HL-60 (cell line): ENCODE results near the gene DNAJB8.

ENCODE experiments used
- GABPA ChIP-seq: IDR thresholded peaks from 2 replicates; pipeline ENCODE4 v1.6.1; 2012; ENCODE audit warnings: low read depth
- POLR2AphosphoS5 ChIP-seq: IDR thresholded peaks from 2 replicates; pipeline ENCODE4 v1.6.1; 2012; ENCODE audit warnings: low read depth
- TF ChIP-seq, protein P1 (sequence below): IDR thresholded peaks from one replicate; pipeline ENCODE4 v1.5.1; 2011; ENCODE audit warnings: low read length, control low read depth, inconsistent platforms; ENCODE audit not compliant: insufficient read depth
- TF ChIP-seq, protein P2 (sequence below): IDR thresholded peaks from 2 replicates; pipeline ENCODE4 v1.6.1; 2012; ENCODE audit warnings: low read depth; ENCODE audit not compliant: insufficient replicate concordance

DNA sequence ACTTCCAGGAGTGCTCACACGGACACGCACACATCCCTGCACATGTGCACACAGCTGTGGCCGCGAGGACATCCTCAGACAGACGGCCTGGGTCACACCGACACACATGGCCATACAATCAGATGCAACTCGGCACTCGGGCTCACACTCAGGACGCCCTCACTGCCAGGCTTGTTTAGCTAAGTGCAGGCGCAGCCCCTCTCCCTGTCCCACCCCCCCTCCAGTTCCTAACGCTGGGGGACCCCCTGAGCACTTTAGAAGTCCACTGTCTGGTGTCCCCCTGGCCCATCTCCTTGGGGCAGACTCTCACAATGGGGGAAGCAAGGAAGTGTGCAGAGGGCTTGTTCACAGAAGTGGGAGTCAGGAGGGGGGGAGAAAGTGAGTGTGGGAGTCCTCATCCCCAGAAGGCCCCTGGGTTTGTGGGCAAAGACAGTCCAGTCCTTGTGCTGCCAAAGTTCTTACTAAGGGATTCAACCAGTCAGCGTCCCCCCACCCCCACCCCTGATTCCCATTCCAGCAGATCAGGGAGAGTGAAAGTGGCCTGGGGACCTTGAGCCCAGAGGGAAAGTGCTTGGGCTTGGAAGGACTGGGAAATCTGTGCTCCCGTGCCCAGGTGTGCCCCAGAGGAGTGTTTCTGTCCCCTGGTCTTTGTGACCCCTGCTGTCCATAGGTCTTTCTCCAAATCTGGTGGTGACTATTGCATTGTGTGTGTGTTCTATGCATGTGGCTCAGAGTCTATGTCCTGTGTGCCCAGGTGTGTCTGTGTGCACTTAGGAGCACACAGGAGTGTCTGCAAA, 27.1 kb upstream of the DNAJB8 start:
- TF ChIP-seq POLR2AphosphoS5 (no peak), GABPA (no peak)
- TF ChIP-seq, protein P1, sequence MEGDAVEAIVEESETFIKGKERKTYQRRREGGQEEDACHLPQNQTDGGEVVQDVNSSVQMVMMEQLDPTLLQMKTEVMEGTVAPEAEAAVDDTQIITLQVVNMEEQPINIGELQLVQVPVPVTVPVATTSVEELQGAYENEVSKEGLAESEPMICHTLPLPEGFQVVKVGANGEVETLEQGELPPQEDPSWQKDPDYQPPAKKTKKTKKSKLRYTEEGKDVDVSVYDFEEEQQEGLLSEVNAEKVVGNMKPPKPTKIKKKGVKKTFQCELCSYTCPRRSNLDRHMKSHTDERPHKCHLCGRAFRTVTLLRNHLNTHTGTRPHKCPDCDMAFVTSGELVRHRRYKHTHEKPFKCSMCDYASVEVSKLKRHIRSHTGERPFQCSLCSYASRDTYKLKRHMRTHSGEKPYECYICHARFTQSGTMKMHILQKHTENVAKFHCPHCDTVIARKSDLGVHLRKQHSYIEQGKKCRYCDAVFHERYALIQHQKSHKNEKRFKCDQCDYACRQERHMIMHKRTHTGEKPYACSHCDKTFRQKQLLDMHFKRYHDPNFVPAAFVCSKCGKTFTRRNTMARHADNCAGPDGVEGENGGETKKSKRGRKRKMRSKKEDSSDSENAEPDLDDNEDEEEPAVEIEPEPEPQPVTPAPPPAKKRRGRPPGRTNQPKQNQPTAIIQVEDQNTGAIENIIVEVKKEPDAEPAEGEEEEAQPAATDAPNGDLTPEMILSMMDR: no peak
- TF ChIP-seq, protein P2, sequence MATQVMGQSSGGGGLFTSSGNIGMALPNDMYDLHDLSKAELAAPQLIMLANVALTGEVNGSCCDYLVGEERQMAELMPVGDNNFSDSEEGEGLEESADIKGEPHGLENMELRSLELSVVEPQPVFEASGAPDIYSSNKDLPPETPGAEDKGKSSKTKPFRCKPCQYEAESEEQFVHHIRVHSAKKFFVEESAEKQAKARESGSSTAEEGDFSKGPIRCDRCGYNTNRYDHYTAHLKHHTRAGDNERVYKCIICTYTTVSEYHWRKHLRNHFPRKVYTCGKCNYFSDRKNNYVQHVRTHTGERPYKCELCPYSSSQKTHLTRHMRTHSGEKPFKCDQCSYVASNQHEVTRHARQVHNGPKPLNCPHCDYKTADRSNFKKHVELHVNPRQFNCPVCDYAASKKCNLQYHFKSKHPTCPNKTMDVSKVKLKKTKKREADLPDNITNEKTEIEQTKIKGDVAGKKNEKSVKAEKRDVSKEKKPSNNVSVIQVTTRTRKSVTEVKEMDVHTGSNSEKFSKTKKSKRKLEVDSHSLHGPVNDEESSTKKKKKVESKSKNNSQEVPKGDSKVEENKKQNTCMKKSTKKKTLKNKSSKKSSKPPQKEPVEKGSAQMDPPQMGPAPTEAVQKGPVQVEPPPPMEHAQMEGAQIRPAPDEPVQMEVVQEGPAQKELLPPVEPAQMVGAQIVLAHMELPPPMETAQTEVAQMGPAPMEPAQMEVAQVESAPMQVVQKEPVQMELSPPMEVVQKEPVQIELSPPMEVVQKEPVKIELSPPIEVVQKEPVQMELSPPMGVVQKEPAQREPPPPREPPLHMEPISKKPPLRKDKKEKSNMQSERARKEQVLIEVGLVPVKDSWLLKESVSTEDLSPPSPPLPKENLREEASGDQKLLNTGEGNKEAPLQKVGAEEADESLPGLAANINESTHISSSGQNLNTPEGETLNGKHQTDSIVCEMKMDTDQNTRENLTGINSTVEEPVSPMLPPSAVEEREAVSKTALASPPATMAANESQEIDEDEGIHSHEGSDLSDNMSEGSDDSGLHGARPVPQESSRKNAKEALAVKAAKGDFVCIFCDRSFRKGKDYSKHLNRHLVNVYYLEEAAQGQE: no peak
